GM18517 (cell line): ENCODE measurements around the gene APCDD1.
"Not testable (repeated sequence)": the region's sequence is repeated elsewhere in the genome, so short reads cannot be mapped to it uniquely, and the experiment has no call there.

Experiments
- ATAC-seq: cut with Tn5 transposase; IDR thresholded peaks from one replicate; pipeline ENCODE4 v1.9.1; 2021; ENCODE audit warnings: mild to moderate bottlenecking, moderate library complexity; ENCODE audit not compliant: unreplicated experiment

APCDD1 gene

DNA sequence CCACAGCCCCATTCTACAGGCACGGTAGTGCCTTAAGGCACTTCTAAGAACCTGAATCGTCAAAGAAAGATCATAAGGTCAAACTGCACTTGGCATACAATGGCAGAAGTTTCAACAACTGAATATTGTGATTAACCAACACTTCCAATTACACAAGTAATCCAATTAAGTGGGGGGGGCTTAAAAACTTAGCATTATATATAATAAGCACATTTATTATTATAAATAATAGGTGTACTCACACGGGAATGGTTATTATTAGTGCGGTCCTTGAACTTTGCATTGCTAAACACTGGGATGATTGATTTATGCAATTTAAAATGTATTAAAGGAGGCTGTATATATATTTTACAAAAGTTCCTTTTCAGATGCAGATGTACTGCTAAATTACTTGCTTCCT lies 7.6 kb downstream of the APCDD1 start:
- ATAC-seq, result no peak

GRCh38 chr18:10462597-10462996 lies 8.2 kb downstream of the APCDD1 start:
- ATAC-seq, result no peak

DNA sequence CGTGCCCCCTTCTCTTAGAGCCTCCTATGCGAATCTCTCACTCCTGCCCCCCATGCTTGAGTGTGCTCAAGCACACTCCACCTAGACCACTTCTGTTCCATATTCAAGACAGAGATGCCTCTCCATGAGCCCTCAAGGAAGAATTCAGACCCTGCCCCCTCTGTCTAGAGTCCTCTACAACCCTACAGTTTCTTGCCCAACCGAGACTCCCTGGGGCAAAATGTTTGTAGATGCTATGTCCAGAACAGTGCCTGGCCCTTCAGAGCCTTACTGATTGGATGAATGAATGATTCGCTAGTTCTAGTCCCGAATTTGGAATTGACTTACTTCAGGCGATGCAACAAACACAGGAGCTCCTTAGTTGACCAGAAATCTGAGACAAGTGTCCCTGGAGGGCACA lies 8.7 kb downstream of the APCDD1 start:
- ATAC-seq, result no peak

GRCh38 chr18:10463741-10464140 lies 9.3 kb downstream of the APCDD1 start:
- ATAC-seq, result no peak

GRCh38 chr18:10464161-10464648 lies 9.8 kb downstream of the APCDD1 start:
- not testable (repeated sequence) for ATAC-seq

- no peak for ATAC-seq
Observed at GRCh38 chr18:10465174-10465939, 10.9 kb downstream of the APCDD1 start.

DNA sequence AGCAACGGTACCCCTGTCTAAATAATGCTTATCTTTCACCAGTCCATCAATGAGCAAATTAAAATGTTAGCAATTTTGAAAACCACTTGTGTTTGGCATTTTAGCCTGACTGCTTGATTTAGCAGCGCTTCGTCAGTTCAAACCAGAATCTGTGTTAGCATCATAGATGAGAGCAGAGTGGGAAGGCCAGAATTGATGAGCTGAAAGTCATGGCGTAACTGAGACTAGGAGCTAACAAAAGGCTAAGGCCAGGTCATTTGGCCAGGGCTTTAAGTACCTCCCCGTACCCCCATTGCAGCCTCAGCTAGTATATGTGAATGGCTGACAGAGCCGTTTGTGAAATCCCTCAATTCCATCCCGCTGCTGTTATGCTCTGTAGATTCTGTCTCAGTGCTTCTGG lies 16.0 kb downstream of the APCDD1 start:
- no peak for ATAC-seq

GRCh38 chr18:10471574-10471973 lies 17.1 kb downstream of the APCDD1 start:
- no peak for ATAC-seq

- no peak for ATAC-seq
Observed at GRCh38 chr18:10473132-10473531, 18.7 kb downstream of the APCDD1 start.

DNA sequence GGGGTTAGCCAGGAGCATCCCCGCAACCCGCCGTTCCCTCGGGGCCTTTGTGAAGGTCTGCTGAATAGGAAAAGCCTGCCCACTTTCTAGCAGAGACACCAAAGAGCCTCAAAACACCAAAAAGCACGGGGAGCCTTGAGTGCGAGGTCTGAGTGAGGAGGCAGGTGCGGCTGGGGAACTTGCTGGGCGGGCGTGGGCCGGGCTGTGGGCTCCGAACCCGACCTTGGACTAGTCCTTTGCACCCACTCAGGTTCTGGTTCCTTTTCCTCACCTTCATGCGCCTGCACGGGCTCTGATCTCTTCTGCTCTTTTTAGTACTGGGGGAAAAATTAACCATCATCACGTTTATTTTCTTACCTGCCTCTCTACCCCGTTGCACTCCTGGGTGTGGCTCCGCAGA lies 19.9 kb downstream of the APCDD1 start:
- no peak for ATAC-seq

DNA sequence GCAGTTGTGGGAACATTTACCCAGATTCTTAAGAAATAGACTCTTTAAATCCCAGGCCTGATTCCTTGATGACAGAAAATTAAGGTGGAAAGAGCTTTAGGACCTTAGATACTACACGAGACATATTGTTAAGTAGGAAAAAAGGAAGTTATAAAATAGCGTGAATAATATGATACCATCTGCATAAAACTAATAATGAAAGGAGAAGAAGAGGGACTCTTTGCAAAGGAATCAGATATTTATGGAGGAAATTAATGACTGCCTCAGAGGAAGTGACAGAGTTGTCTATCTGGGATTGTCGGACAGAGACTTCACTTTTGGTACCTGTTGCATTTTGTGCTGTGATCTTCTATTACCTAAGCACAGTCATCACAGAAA lies 20.8 kb downstream of the APCDD1 start:
- ATAC-seq, result no peak

GRCh38 chr18:10475654-10476291 lies 21.3 kb downstream of the APCDD1 start:
- no peak for ATAC-seq

- no peak for ATAC-seq
Observed at GRCh38 chr18:10476338-10476791, 21.9 kb downstream of the APCDD1 start.

DNA sequence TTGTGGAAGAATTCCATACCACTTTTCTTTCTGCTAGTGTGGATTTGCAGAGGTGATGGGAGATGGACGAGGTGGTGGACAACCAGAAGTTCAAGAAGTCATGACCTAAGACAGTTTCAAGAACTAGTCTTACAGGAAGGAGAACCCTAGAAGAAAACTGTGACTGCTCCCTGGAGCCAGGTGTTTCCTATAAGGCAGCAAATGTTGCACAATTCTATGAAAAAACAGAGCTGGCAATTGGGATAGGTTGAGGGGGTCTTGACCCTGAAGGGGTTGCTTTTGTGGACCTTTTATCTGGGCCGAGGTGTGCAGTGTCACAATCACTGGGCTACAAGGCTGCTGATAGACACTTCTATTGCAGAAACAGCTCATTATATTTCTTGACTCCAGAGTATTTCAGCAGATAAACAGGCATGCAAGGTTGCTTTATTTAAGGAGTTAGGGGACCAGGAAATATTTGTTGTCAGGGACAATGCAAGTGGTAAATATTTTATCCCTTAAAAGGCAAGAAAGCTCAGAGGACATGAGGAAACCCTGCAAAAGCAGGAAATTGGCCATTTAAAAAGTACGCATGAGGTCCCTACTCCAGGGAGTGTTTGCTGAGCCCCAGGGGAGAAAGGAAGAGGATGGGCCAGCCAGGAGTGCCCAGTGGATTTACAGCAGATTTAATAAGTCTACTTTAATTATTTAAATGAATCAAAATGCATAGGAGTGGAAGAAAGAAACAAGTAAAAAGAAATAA lies 22.9 kb downstream of the APCDD1 start:
- ATAC-seq, result no peak

DNA sequence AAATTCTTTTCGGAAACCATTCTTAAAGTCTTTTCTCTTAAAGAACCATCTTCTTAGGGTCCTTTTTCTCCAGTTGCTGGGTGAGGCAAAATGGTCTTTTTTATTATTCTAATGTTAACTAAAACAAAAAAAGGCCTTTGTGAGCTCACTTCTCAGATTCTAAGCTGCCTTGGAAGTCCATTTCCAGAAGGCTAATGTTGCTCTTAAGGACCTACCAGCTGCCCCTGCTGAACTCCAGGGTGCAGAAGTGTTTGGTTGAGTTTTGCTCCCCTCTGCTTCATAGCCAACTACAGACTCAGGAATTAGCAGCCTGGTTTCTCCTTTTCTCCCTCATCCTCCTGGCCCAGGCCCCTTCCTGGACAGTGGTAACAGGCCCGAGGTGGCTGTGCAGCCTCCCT lies 23.4 kb downstream of the APCDD1 start:
- no peak for ATAC-seq

- no peak for ATAC-seq
Observed at GRCh38 chr18:10481831-10482230, 27.4 kb downstream of the APCDD1 start.

- ATAC-seq, result no peak
Observed at GRCh38 chr18:10482363-10482984, 28.0 kb downstream of the APCDD1 start.

GRCh38 chr18:10482985-10483949 lies 28.8 kb downstream of the APCDD1 start:
- peak; percentile 84 for ATAC-seq

DNA sequence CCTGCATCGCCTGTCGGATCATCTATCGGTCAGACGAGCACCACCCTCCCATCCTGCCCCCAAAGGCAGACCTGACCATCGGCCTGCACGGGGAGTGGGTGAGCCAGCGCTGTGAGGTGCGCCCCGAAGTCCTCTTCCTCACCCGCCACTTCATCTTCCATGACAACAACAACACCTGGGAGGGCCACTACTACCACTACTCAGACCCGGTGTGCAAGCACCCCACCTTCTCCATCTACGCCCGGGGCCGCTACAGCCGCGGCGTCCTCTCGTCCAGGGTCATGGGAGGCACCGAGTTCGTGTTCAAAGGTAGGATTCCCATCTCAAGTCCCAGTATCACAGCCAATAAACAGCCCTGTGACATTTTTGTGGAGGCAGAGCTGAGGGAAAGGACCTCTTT lies 31.0 kb downstream of the APCDD1 start:
- no peak for ATAC-seq

DNA sequence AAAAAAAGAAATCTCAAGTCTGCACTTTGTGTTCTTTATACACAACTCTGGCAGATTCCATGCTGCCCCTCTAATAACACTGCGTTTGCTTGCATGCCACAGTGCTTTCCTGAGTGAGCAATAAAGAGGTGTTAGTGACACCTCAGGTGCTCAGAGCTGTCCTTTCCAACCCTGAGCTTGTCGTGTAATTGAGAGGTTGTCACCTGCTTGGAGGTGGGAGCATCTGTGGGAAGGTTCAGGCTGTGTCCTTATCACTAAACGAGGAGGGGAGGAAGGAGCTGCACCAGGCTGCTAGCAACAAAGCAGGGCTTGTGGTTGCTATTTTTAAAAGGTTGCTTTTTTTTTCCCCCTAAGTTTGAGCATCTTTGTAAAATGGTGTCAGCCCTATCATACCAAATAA lies 31.9 kb downstream of the APCDD1 start:
- no peak for ATAC-seq
